Prostate gland (tissue), 2 donors: ENCODE data around the gene RITA1. TPM values are rescaled to one million over a fixed set of nuclear protein-coding genes. Genes with fewer than 3 reads are reported as not detected.

Experiments
- DNase-seq: peaks from one replicate; pipeline ENCODE4 v3.0.0-alpha.2; 2019; ENCODE audit warnings: low spot score
- H3K27ac ChIP-seq, 2 donors: fragments of 200-600 bp; sonication (generic); 2 replicates each; pipeline ENCODE4 v1.5.1; 2017 to 2019
- H3K27me3 ChIP-seq: fragments of 200-600 bp; sonication (generic); replicated peaks from 2 replicates; pipeline ENCODE4 v1.5.1; 2019; ENCODE audit not compliant: insufficient read depth
- H3K36me3 ChIP-seq, 2 donors: fragments of 200-600 bp; sonication (generic); 1 replicate in 1 of 2; 2 replicates in 1 of 2; pipeline versions ENCODE4 v1.5.1 to v1.8.1; 2017 to 2019
- H3K4me1 ChIP-seq: fragments of 200-600 bp; sonication (generic); replicated peaks from 2 replicates; pipeline ENCODE4 v1.5.1; 2019
- H3K4me3 ChIP-seq, 2 donors: fragments of 200-600 bp; sonication (generic); 2 replicates each; pipeline ENCODE4 v1.5.1; 2017 to 2019
- H3K9me3 ChIP-seq: fragments of 200-600 bp; sonication (generic); 2 replicates; pipeline ENCODE4 v1.5.1; 2017
- CTCF ChIP-seq, 4 experiments: fragments of 200-600 bp in 2 of 4; fragments of 450-650 bp in 2 of 4; sonication (generic) in 2 of 4; IDR thresholded peaks; 1 replicate in 3 of 4; 2 replicates in 1 of 4; pipeline ENCODE4 v1.5.1; 2016 to 2019; ENCODE audit warnings: antibody characterized with exemption in 4 of 4, mild to moderate bottlenecking in 2 of 4, moderate library complexity in 2 of 4
- POLR2A ChIP-seq: fragments of 450-650 bp; IDR thresholded peaks from one replicate; pipeline ENCODE4 v1.6.1; 2016; ENCODE audit warnings: antibody characterized with exemption, mild to moderate bottlenecking
- POLR2AphosphoS5 ChIP-seq: sonication (generic); formaldehyde crosslinking; IDR thresholded peaks from one replicate; pipeline ENCODE4 v1.6.1; 2017; ENCODE audit warnings: antibody characterized with exemption
- WGBS: methylation state at CpG from one replicate; pipeline ENCODE4 v1.1.5; 2018; 5-methylcytosine and 5-hydroxymethylcytosine counted together
- intact Hi-C: fragments of 100-400 bp; cut with DNase I; formaldehyde crosslinking; loops from one replicate; pipeline ENCODE4 v1.14.2; 2022
- total RNA-seq, 2 donors: library from RNA; depleted of rRNA; stranded (reverse); fragments of >200 nt; gene quantifications; one replicate each; pipeline ENCODE4 v1.1.0, GENCODE V29; 2016

Gene RITA1
- total RNA-seq, 2 donors from 2014 or later = 29.0 to 39.7 TPM

- Histone ChIP-seq H3K27ac (peak overlapping the region; percentile 87 to 91), H3K9me3 (no peaks in the 10 kb centered on the region), H3K4me1 (no peaks in the 10 kb centered on the region), H3K27me3 (no peaks in the 10 kb centered on the region), H3K36me3 (no peaks in the 10 kb centered on the region), H3K4me3 (peak overlapping the region; percentile 86 to 97)
- WGBS = 0% methylated on average over 20 of the region's 20 CpGs
- intact Hi-C loops = loop anchor here (2.0 kb wide), 1 partner anchor 38 kb away; no protein-coding TSS in a partner anchor
- peak; percentile 13 for TF ChIP-seq POLR2AphosphoS5
- TF ChIP-seq CTCF (IDR thresholded peaks at IDR 0.05) = no peak
- peak; percentile 88 for DNase-seq
Observed at GRCh38 chr12:113184900-113185179, 681 bp upstream of the RITA1 start.

GRCh38 chr12:113186033-113186365 is 478 bp downstream of the RITA1 start:
- Histone ChIP-seq H3K36me3 (no peaks in the 10 kb centered on the region), H3K27me3 (no peaks in the 10 kb centered on the region), H3K9me3 (no peaks in the 10 kb centered on the region), H3K27ac (peak overlapping the region; percentile 87 to 91), H3K4me1 (no peaks in the 10 kb centered on the region), H3K4me3 (peak overlapping the region; percentile 86 to 97)
- no peak for DNase-seq
- WGBS = 3% methylated on average over 11 of the region's 11 CpGs
- TF ChIP-seq POLR2AphosphoS5 = no peak
- no peak for TF ChIP-seq POLR2A
- TF ChIP-seq CTCF (IDR thresholded peaks at IDR 0.05) = no peak
- intact Hi-C loops = no loop called here

GRCh38 chr12:113186666-113187325 is 1.3 kb downstream of the RITA1 start:
- DNase-seq = no peak
- intact Hi-C loops = no loop called here
- WGBS = 85% methylated on average over 16 of the region's 16 CpGs
- peaks cover 0 to 3% of the 10 kb centered on the region in 2 donors for H3K36me3 ChIP-seq
- no peaks in the 10 kb centered on the region for H3K27me3 ChIP-seq
- H3K9me3 ChIP-seq = no peaks in the 10 kb centered on the region
- H3K27ac ChIP-seq = no peak overlapping the region
- H3K4me1 ChIP-seq = no peaks in the 10 kb centered on the region
- no peak for TF ChIP-seq CTCF (IDR thresholded peaks at IDR 0.05)
- TF ChIP-seq POLR2A = no peak
- no peak for TF ChIP-seq POLR2AphosphoS5
- H3K4me3 ChIP-seq = no peak overlapping the region

- intact Hi-C loops = no loop called here
- 82% methylated on average over 2 of the region's 2 CpGs for WGBS
- peaks cover 0 to 6% of the 10 kb centered on the region in 2 donors for H3K36me3 ChIP-seq
Observed at GRCh38 chr12:113189361-113189760, 3.8 kb downstream of the RITA1 start.

More at GRCh38 chr12:113189361-113189760, 3.8 kb downstream of the RITA1 start:
- Histone ChIP-seq H3K4me1 (no peaks in the 10 kb centered on the region), H3K27me3 (no peaks in the 10 kb centered on the region), H3K27ac (no peak overlapping the region), H3K4me3 (no peak overlapping the region), H3K9me3 (no peaks in the 10 kb centered on the region)
- no peak for TF ChIP-seq POLR2AphosphoS5
- no peak for TF ChIP-seq CTCF (IDR thresholded peaks at IDR 0.05)
- TF ChIP-seq POLR2A = no peak
- no peak for DNase-seq
